Fibroblast of mammary gland (primary cell): ENCODE measurements around the gene HERC2.

Experiments
- DNase-seq: peaks from one replicate; pipeline ENCODE4 v3.0.0-alpha.2; 2010; ENCODE audit warnings: low read depth
- H3K4me3 ChIP-seq: 2 replicates; pipeline ENCODE4 v1.5.1; 2011; ENCODE audit warnings: low read depth, mild to moderate bottlenecking, low read length, moderate library complexity; ENCODE audit not compliant: control insufficient read depth
- CTCF ChIP-seq: conservative IDR thresholded peaks from 2 replicates; pipeline ENCODE4 v1.5.1; 2011; ENCODE audit warnings: low read depth, low read length, inconsistent platforms; ENCODE audit not compliant: control insufficient read depth, insufficient read depth

The HERC2 gene

GRCh38 chr15:28106294-28107110 lies 215.5 kb downstream of the HERC2 start:
- peak overlapping the region; percentile 38 for H3K4me3 ChIP-seq
- DNase-seq = no peak
- no peak for TF ChIP-seq CTCF

DNA sequence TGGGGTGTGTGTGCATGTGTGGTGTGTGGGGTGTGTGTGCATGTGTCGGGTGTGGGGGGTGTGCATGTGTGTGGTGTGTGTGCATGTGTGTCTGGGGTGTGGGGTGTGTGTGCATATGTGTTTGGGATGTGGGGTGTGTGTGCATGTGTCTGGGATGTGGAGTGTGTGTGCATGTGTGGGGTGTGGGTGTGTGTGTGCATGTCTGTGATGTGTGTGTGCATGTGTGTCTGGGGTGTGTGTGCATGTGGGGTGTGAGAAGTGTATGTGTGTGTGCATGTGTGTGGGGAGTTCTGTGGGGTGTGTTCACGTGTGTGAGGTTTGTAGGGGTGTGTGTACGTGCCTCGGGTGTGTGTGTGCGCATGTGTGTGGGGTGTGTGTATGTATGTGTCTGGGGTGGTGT lies 216.2 kb downstream of the HERC2 start:
- no peak overlapping the region for H3K4me3 ChIP-seq
- no peak for TF ChIP-seq CTCF

GRCh38 chr15:28105224-28105791 lies 216.7 kb downstream of the HERC2 start:
- DNase-seq = no peak
- TF ChIP-seq CTCF = no peak

More for the DNA sequence above, 216.2 kb downstream of the HERC2 start:
- no peak for DNase-seq

GRCh38 chr15:28104326-28104725 lies 217.7 kb downstream of the HERC2 start:
- no peak overlapping the region for H3K4me3 ChIP-seq
- no peak for TF ChIP-seq CTCF
- no peak for DNase-seq

More at GRCh38 chr15:28105224-28105791, 216.7 kb downstream of the HERC2 start:
- H3K4me3 ChIP-seq = no peak overlapping the region

- H3K4me3 ChIP-seq = no peak overlapping the region
- no peak for TF ChIP-seq CTCF
- no peak for DNase-seq
These were observed 218.1 kb downstream of the HERC2 start for GRCh38 chr15:28103831-28104230.

- TF ChIP-seq CTCF = no peak
- no peak overlapping the region for H3K4me3 ChIP-seq
These were observed 220.0 kb downstream of the HERC2 start for GRCh38 chr15:28101983-28102441.

More at GRCh38 chr15:28101983-28102441, 220.0 kb downstream of the HERC2 start:
- DNase-seq = no peak
